GM10847 (cell line): ENCODE results near the gene CYP27A1.

Source experiments
- POLR2A ChIP-seq: IDR thresholded peaks from 2 replicates; pipeline ENCODE4 v1.6.1; 2011; ENCODE audit not compliant: insufficient read length; ENCODE audit errors: extremely low read depth

Gene CYP27A1

GRCh38 chr2:218792433-218792832 lies 10.5 kb downstream of the CYP27A1 start:
- TF ChIP-seq POLR2A, result no peak

GRCh38 chr2:218796691-218797090 lies 14.7 kb downstream of the CYP27A1 start:
- TF ChIP-seq POLR2A, result no peak

- TF ChIP-seq POLR2A, result no peak
Measured at GRCh38 chr2:218798767-218799504, 17.0 kb downstream of the CYP27A1 start.

GRCh38 chr2:218799990-218800389 lies 18.0 kb downstream of the CYP27A1 start:
- no peak for TF ChIP-seq POLR2A

- no peak for TF ChIP-seq POLR2A
Measured at GRCh38 chr2:218802386-218802994, 20.5 kb downstream of the CYP27A1 start.

- TF ChIP-seq POLR2A, result no peak
Measured at GRCh38 chr2:218804817-218805216, 22.9 kb downstream of the CYP27A1 start.

- no peak for TF ChIP-seq POLR2A
Measured at GRCh38 chr2:218805627-218806026, 23.7 kb downstream of the CYP27A1 start.

GRCh38 chr2:218806346-218806978 lies 24.5 kb downstream of the CYP27A1 start:
- TF ChIP-seq POLR2A, result no peak

GRCh38 chr2:218807626-218808025 lies 25.7 kb downstream of the CYP27A1 start:
- TF ChIP-seq POLR2A, result no peak

- TF ChIP-seq POLR2A, result no peak
Measured at GRCh38 chr2:218809515-218809914, 27.6 kb downstream of the CYP27A1 start.

- no peak for TF ChIP-seq POLR2A
Measured at GRCh38 chr2:218810256-218810655, 28.3 kb downstream of the CYP27A1 start.

GRCh38 chr2:218811382-218811781 lies 29.4 kb downstream of the CYP27A1 start:
- no peak for TF ChIP-seq POLR2A

GRCh38 chr2:218812096-218812815 lies 30.3 kb downstream of the CYP27A1 start:
- TF ChIP-seq POLR2A, result no peak

- no peak for TF ChIP-seq POLR2A
Measured at GRCh38 chr2:218812861-218813260, 30.9 kb downstream of the CYP27A1 start.

GRCh38 chr2:218813771-218814460 lies 32.0 kb downstream of the CYP27A1 start:
- TF ChIP-seq POLR2A, result no peak
